NCI-H1048 (cell line): ENCODE data around the gene PFN4.
"Not testable (repeated sequence)": the region's sequence is repeated elsewhere in the genome, so short reads cannot be mapped to it uniquely, and the experiment has no call there.

Experiments used
- DNase-seq: peaks from one replicate; lab custom pipeline; 2025; lab: John Stamatoyannopoulos, UW

Gene PFN4

DNA sequence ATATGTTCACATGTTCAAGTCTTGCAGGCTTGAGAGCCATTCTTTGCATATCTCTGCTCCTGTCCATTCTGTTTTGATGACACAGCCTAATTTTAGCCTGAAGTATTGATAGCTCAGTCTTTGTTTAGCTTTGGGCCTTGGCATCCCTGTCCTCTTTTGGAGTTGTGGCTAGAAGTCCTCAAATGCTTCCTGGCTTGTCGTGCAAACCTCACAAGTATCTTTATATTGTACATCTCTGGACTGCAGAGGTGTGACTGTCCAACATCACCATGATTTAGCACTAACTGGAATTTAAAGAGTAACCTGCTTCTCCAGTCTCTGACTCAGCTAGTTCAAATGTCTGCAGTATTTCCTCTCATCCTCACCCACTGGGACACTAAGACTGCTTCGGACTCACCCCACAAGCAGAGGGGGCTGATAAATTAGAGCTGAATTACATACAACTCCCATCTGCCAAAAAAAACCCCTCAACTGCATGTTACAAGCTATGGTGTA lies 11.7 kb downstream of the PFN4 start:
- DNase-seq: no peak

GRCh38 chr2:24110660-24111303 lies 12.4 kb downstream of the PFN4 start:
- no peak for DNase-seq

- not testable (repeated sequence) for DNase-seq
Measured at GRCh38 chr2:24109431-24109830, 13.7 kb downstream of the PFN4 start.

GRCh38 chr2:24107336-24107735 lies 15.8 kb downstream of the PFN4 start:
- no peak for DNase-seq

- no peak for DNase-seq
Measured at GRCh38 chr2:24106786-24107185, 16.3 kb downstream of the PFN4 start.

DNA sequence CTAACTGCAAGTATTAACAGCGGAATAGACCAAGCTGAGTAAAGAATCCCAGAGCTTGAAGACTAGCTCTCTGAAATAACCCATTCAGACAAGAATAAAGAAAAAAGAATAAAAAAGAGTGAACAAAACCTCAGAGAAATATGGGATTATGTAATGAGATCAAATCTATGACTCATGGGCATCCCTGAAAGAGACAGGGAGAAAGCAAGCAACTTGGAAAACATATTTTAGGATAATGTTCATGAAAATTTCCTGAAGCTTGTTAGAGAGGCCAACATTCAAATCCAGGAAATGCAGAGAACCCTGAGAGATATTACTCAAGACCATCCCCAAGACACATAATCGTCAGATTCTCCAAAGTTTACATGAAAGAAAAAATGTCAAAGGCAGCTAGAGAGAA lies 17.3 kb downstream of the PFN4 start:
- no peak for DNase-seq

DNA sequence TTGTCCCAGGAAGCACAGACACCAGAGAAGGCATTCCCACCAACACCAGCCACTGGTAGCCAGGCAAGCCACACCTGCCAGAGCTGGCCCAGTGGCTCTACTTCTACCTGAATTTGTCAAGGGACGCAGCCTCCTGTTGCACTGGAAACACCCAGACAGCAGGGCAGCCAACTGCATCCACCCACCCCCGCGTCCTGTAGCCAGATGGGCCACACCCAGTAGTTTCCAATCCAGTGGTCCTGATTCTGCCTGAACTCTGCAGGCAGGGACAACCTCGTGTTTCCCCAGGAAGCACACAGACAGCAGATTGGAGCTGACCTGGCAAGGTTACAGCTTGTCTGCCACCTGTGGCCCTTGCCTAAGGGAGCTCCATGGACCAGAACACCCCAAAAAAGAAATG lies 18.2 kb downstream of the PFN4 start:
- no peak for DNase-seq

DNA sequence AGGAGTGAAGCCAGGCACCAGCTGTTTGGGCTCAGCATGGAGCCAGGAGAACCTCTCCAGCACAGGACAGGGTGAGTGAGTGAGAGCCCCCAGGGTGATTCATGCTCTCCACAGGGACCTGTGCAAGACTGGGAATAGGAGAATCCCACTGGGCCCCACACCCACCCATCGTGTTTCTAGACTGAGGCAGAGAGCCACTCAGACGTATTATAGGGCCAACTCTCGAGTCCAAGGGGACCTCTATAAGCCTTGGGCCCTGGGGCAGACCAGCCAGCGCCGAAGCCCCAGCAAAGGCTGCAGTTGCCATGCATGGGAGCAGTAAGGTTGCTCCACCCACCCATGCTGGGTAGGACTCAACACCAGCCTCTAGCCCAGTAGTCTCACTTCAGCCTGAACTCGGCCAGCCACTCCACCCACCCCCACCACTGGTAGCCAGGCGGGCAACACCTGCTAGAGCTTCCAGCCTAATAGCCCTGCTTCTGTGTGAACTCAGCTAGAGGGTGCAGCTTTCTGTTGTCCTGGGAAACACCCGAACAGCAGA lies 19.0 kb downstream of the PFN4 start:
- no peak for DNase-seq

DNA sequence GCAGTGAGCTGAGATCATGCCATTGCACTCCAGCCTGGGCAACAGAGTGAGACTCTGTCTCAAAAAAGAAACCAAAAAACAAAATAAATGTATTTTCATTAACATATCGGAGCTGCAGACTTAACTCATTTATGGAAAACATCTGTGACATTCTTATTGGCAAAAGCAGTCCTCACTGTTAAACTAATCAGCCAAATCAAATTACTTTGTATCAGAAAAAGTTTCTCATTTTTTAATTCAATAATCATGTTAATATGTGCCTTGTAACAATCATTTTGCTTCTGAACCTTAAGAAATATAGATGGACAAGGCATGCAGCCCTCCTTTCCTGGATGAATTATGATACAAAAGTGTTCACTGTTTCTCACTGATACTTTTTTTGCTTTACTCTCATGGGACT lies 20.5 kb downstream of the PFN4 start:
- DNase-seq: no peak

DNA sequence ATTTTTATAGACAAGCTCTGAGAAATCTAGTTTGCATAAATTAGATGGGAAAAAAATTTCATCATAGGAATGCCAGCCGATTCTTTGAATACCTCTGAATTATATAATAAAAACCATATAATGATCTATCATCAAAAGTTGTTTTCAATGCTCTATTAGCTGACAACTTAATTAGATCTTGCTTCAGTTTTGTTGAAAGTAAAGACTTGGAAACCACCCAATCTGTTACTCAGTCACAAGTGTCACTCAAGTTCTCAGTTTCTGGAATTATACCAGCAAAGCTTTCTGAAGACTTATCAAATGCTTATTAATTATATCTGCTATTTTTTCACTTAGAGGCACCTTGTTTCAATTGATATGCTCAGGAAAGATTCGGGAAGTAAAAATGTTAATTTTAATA lies 21.1 kb downstream of the PFN4 start:
- DNase-seq: no peak

GRCh38 chr2:24100732-24101131 lies 22.4 kb downstream of the PFN4 start:
- DNase-seq: not testable (repeated sequence)

DNA sequence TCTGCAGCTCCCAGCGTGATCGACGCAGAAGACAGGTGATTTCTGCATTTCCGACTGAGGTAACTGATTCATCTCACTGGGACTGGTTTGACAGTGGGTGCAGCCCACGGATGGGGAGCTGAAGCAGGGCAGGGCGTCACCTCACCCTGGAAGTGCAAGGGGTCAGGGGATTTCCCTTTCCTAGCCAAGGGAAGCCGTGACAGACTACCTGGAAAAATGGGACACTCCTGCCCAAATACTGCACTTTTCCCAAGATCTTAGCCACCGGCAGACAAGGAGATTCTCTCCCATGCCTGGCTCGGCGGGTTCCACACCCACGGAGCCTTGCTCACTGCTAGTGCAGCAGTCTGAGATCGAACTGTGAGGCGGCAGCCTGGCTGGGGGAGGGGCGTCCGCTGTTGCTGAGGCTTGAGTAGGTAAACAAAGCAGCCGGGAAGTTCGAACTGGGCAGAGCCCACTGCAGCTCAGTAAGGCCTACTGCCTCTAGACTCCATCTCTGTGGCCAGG lies 27.9 kb downstream of the PFN4 start:
- not testable (repeated sequence) for DNase-seq

GRCh38 chr2:24093270-24093669 lies 29.9 kb downstream of the PFN4 start:
- not testable (repeated sequence) for DNase-seq

DNA sequence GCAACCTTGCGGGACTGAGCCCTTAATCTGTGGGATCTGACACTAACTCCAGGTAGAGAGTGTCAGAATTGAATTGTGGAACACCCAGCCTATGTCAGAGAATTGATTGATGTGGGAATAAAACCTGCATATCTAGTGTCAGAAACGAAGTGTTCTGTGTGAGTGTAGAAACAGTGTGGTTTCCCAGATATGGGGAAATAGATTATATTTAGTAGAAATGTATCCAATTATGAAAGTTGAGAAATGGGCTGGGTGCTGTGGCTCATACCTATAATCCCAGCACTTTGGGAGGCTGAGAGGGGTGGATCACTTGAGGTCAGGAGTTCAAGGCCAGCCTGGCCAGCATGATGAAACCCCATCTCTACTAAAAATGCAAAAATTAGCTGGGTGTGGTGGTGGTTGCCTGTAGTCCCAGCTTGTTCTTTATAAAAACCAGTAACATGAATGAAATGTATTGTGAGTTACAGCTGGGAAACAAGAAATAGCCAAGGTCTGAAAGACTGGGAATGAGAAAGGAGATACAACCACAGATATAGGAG lies 34.2 kb downstream of the PFN4 start:
- DNase-seq: no peak

GRCh38 chr2:24087032-24087431 lies 36.1 kb downstream of the PFN4 start:
- DNase-seq: no peak

GRCh38 chr2:24086241-24086640 lies 36.9 kb downstream of the PFN4 start:
- no peak for DNase-seq

- no peak for DNase-seq
Measured at GRCh38 chr2:24085200-24085489, 38.0 kb downstream of the PFN4 start.

DNA sequence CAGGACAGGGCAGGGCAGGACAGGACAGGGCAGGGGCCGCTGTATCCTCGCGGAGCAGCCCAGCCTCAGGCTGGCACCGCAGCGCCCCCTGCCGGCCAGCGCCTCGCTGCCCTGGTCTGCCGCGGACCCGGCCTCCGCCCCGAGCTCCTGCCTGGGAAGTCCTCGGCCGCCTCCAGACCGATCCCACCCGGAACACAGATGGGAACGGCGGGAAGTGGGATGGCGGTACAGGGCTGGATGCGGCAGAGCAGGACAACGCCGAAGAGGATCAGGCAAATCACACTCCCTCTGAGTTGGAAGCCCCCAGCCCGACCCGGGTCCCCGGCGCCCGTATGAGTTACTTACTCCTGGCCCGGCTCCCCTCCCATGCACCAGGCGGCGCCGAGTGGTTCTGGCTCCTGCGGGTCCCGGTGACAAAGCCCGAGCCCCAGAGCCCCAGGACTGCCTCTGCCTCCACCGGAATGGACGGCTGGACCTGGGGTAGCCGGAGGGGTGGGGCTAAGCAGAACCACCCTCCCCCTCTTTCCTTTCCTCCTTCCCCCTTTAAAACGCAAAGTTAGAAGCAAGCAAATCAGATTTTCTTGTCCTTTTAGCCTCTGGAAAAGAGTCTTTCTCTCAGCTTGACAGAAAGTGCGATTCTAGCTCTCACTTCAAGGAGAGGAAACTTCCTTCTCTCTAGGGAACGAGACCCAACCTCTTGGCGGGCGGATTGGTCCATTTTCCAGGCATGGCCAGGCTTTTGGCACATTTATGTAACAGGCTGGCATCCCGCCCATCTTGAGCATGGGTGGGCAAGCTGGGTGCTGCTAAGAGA lies 38.5 kb downstream of the PFN4 start, which contains the start of gene TP53I3:
Gene TP53I3 (minus strand): TSS at position 449 of the 814 bp plus-strand sequence. CDS start 508 bp downstream, outside the sequence.
- peak; percentile 72 for DNase-seq

DNA sequence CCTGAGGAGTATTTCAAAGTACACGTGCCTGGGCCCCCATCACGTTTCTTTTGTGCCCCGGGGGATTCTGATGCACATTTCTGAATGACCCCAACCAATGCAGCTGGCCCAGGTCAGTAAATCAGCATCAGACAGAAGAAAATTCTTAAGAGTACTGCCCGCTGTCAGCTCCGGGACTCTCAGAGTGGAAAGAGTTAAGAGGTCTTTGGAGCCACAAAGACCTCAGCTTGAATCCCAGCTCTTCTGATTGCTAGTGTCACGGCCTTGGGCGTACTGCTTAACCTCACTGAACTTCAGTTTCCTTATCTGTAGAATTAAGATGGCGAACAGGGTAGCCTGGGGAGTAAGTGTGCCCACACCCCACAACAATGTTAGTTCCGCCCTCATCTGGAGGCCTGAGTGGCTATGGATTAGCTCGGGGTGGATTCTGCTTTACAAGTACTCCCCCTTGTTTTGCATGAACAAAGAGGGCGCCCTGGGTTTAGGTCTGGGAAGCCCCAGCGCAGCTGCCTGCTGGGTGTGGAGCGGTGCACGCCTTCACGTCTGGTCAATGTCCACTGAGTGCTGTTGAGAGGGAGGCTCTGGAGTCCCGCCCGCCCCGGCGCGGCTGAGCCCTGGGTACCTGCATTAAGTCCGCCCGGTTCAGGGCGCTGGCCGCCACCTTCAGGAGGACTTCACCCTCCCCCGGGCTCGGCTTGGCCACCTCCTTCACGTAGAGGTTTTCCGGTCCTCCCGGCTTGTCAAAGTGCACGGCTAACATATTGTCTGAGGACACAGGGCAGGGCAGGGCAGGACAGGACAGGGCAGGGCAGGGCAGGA lies 39.4 kb downstream of the PFN4 start:
- DNase-seq: peak; percentile 61

GRCh38 chr2:24082787-24083566 lies 40.2 kb downstream of the PFN4 start:
- DNase-seq: no peak

DNA sequence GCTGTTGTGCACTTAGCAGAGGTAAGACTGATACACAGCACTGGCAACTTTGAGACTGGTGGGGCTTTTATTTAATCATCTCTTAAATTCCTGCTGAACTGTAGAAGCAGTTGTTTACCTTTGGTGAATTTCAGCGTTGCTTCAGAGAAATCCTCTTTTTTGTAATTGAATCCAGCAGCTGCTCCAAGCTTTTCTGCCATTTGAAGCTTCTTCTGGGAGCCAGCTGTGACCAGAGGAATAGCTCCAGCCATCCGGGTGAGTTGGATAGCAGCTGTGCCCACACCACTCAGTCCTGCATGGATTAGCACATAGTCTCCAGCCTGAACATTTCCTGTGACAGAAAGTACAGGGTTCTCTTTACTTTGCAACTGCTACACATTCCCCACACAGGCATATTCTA lies 42.4 kb downstream of the PFN4 start:
- DNase-seq: no peak
